Measurements from ENCODE around the gene MYADM.
"Not testable (repeated sequence)": the region's sequence is repeated elsewhere in the genome, so short reads cannot be mapped to it uniquely, and the experiment has no call there.

MYADM gene

DNA sequence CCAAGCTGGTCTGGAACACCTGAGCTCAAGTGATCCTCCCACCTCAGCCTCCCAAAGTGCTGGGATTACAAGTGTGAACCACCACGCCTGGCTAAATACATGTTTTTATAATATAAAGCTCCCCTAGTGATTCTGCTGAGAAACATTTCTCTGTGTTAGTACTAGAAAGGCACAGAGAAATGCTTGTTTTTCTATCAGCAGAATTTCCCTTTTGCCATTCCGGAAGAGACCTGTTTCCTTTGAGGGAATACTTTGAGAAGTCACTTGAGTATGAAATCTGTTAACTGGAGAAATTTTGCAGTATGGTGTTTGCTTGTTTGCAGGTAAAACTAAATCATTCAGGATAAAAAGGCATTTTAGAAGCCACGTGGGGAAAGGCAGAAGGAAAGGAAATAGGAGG lies 39.2 kb upstream of the MYADM start:
- no peak for DNase-seq (ENCODE audit: extremely low read depth, low read depth)
- no peak overlapping the region for H3K4me3 ChIP-seq (replicated peaks; ENCODE audit: low read depth, low read length)
- no peak for TF ChIP-seq CTCF (IDR thresholded peaks at IDR 0.05; ENCODE audit: low read depth, low read length, missing control alignments)

DNA sequence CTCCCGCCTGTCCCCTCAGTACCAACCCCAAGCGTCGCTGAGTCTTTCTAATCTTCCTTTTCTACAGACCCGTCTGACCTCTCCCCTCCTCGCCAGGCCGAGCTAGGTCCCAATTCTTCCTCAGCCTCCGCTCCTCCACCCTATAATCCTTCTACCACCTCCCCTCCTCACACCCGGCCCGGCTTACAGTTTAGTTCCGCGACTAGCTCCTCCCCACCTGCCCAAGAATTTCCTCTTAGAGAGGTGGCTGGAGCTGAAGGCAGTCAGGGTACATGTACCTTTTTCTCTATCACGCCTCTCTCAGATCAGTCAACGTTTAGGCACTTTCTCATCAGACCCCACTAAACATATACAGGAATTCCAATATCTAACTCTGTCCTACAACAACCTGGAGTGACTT lies 34.8 kb upstream of the MYADM start:
- not testable (repeated sequence) for DNase-seq (ENCODE audit: extremely low read depth, low read depth); H3K4me3 ChIP-seq (replicated peaks; ENCODE audit: low read depth, low read length)

DNA sequence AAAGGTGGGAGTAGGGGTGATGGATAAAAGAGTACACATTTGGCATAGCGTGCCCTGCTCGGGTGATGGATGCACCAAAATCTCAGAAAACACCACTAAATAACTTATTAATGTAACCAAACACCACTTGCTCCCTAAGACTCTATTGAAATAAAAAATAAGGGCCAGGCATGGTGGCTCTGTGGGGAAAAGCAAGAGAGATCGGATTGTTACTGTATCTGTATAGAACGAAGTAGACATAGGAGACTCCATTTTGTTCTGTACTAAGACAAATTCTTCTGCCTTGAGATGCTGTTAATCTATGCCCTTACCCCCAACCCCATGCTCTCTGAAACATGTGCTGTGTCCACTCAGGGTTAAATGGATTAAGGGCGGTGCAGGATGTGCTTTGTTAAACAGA lies 29.2 kb upstream of the MYADM start:
- not testable (repeated sequence) for DNase-seq (ENCODE audit: extremely low read depth, low read depth); H3K4me3 ChIP-seq (replicated peaks; ENCODE audit: low read depth, low read length)

DNA sequence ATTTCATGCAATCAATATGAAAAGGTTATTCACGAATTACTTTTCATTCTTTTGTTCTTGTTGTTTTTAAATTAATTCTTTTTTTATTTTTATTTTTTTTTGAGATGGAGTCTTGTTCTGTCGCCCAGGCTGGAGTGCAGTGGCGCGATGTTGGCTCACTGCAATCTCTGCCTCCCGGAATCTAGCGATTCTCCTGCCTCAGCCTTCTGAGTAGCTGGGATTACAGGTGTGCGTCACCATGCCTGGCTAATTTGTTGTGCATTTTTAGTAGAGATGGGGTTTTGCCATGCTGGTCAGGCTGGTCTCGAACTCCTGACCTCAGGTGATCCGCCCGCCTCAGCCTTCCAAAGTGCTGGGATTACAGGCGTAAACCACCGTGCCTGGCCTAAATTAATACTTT lies 27.4 kb upstream of the MYADM start:
- H3K4me3 ChIP-seq (replicated peaks; ENCODE audit: low read depth, low read length); DNase-seq (ENCODE audit: extremely low read depth, low read depth): not testable (repeated sequence)

DNA sequence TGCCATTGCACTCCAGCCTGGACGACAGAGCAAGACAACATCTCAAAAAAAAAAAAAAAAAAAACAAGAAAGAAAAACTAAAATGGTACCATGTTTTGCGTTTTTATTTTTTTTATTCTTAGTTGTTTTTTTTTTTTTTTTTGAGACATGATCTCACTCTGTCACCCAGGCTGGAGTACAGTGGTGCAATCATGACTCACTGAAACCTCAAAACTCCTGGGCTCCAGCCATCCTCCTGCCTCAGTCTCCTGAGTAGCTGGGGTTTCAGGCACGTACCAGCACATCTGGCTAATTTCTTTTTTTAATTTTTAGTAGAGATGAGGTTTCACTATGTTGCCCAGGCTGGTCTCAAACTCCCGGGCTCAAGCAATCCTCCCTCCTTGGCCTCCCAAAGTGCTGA lies 26.8 kb upstream of the MYADM start:
- DNase-seq (ENCODE audit: extremely low read depth, low read depth): peak; percentile 61
- H3K4me3 ChIP-seq (replicated peaks; ENCODE audit: low read depth, low read length): not testable (repeated sequence)

GRCh38 chr19:53844849-53845246 lies 22.8 kb upstream of the MYADM start:
- no peak for TF ChIP-seq CTCF (IDR thresholded peaks at IDR 0.05; ENCODE audit: low read depth, low read length, missing control alignments)
- no peak for DNase-seq (ENCODE audit: extremely low read depth, low read depth)
- H3K4me3 ChIP-seq (replicated peaks; ENCODE audit: low read depth, low read length): no peak overlapping the region

- TF ChIP-seq CTCF (IDR thresholded peaks at IDR 0.05; ENCODE audit: low read depth, low read length, missing control alignments): no peak
- no peak overlapping the region for H3K4me3 ChIP-seq (replicated peaks; ENCODE audit: low read depth, low read length)
- DNase-seq (ENCODE audit: extremely low read depth, low read depth): no peak
Observed at GRCh38 chr19:53847555-53847954, 20.1 kb upstream of the MYADM start.

DNA sequence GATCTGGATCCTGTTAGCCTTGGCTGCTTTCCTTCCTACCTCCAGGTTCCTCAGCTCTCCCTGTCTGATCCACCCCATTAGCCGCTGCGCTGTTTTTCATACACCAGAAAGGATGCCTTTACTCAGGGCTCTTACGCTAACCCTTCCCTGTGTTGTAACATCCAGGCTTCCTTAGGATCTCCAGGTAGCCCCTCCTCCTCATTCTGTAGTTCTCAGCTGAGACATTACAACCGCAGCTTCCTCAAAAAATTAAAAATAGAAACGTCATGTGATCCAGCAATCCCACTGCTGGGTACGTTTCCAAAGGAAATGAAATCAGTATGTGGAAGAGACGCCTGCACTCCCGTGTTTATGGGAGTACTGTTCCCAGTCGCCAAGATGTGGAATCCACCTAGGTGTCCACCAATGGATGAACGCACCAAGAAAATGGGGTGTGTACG lies 18.4 kb upstream of the MYADM start:
- no peak overlapping the region for H3K4me3 ChIP-seq (replicated peaks; ENCODE audit: low read depth, low read length)
- peak; percentile 93 for DNase-seq (ENCODE audit: extremely low read depth, low read depth)
- TF ChIP-seq CTCF (IDR thresholded peaks at IDR 0.05; ENCODE audit: low read depth, low read length, missing control alignments): no peak

- TF ChIP-seq CTCF (IDR thresholded peaks at IDR 0.05; ENCODE audit: low read depth, low read length, missing control alignments): no peak
- DNase-seq (ENCODE audit: extremely low read depth, low read depth): no peak
- H3K4me3 ChIP-seq (replicated peaks; ENCODE audit: low read depth, low read length): no peak overlapping the region
Observed at GRCh38 chr19:53853707-53854106, 14.0 kb upstream of the MYADM start.

All from HFF-Myc (cell line).